HepG2 (cell line): ENCODE results near the gene GJA5. TPM values are rescaled to one million over a fixed set of nuclear protein-coding genes. Genes with fewer than 3 reads are reported as not detected.

Experiments used
- ATAC-seq: fragments of 200-7000 bp; cut with Tn5 transposase; 3 replicates; pipeline ENCODE4 v1.9.1; 2020; ENCODE audit warnings: mild to moderate bottlenecking, moderate library complexity
- BruUV-seq: library from RNA; stranded (reverse); fragments of 400-500 nt; replicated peaks from 2 replicates; lab custom pipeline; 2021; lab: Mats Ljungman, UMichigan
- CTCF ChIA-PET: fragments of 300-600 bp; formaldehyde crosslinking; extraction: SDS; loops from one replicate; lab custom pipeline; 2021; ENCODE audit warnings: low total read pairs, inconsistent platforms, low intra/inter-chr PET ratio; lab: Yijun Ruan, JAX
- POLR2A ChIA-PET: fragments of 350-600 bp; sonication (Branson Sonifier 250); formaldehyde crosslinking; loops from one replicate; lab custom pipeline; 2020; ENCODE audit warnings: antibody characterized with exemption, inconsistent platforms; lab: Yijun Ruan, JAX
- DNase-seq: peaks from one replicate; pipeline ENCODE4 v3.0.0-alpha.2; 2015; ENCODE audit warnings: low spot score
- FAIRE-seq: peaks from 3 replicates; lab custom pipeline; 2011; peaks lifted over from hg19 to GRCh38; lab: Jason Lieb, UNC
- H2AFZ ChIP-seq: one replicate; pipeline ENCODE4 v1.6.1; 2011; ENCODE audit warnings: low read length, inconsistent platforms
- H3K27ac ChIP-seq: fragments of 300-600 bp; 3 replicates; pipeline ENCODE4 v1.8.0; 2011; ENCODE audit warnings: mixed run types, mild to moderate bottlenecking, mixed read lengths, low read length, inconsistent platforms; ENCODE audit not compliant: insufficient read depth; ENCODE audit errors: extremely low read length
- H3K27me3 ChIP-seq, 2 experiments: fragments of 200-600 bp in 1 of 2; 2 replicates in 1 of 2; 3 replicates in 1 of 2; pipeline versions ENCODE4 v1.6.0 to v1.8.0; 2011; ENCODE audit warnings: low read length in 2 of 2, mild to moderate bottlenecking in 2 of 2, moderate library complexity in 2 of 2, inconsistent platforms in 1 of 2; ENCODE audit not compliant: insufficient read depth in 2 of 2, control insufficient read depth in 1 of 2
- H3K36me3 ChIP-seq, 2 experiments: fragments of 200-600 bp in 1 of 2; replicated peaks in 1 of 2; 2 replicates in 1 of 2; 3 replicates in 1 of 2; pipeline versions ENCODE4 v1.5.1 to v1.8.0; 2011; ENCODE audit warnings: low read length in 2 of 2, inconsistent platforms in 1 of 2; ENCODE audit not compliant: insufficient read depth in 2 of 2, control insufficient read depth in 1 of 2
- H3K4me1 ChIP-seq: 2 replicates; pipeline ENCODE4 v1.5.1; 2012; ENCODE audit warnings: low read length, inconsistent platforms; ENCODE audit not compliant: insufficient read depth
- H3K4me2 ChIP-seq: 2 replicates; pipeline ENCODE4 v1.6.0; 2011; ENCODE audit warnings: low read depth, low read length, inconsistent platforms
- H3K4me3 ChIP-seq, 3 experiments: fragments of 200-600 bp in 1 of 3; sonication (generic), shearing (Covaris generic) in 1 of 3; replicated peaks in 1 of 3; 2 replicates each; pipeline ENCODE4 v1.5.1; 2011 to 2016; ENCODE audit warnings: low read length in 3 of 3, inconsistent platforms in 2 of 3, low read depth in 2 of 3, mild to moderate bottlenecking in 2 of 3, control low read depth in 1 of 3, mixed read lengths in 1 of 3; ENCODE audit not compliant: insufficient read depth in 1 of 3
- H3K79me2 ChIP-seq: one replicate; pipeline ENCODE4 v1.6.1; 2011; ENCODE audit warnings: low read length, inconsistent platforms; ENCODE audit not compliant: insufficient read depth
- H3K9ac ChIP-seq: 2 replicates; pipeline ENCODE4 v1.6.0; 2011; ENCODE audit warnings: mild to moderate bottlenecking, low read depth, low read length, inconsistent platforms; ENCODE audit not compliant: insufficient read depth
- H3K9me3 ChIP-seq: 2 replicates; pipeline ENCODE4 v1.5.1; 2012; ENCODE audit warnings: mild to moderate bottlenecking, low read length
- H4K20me1 ChIP-seq: 2 replicates; pipeline ENCODE4 v1.6.0; 2011; ENCODE audit warnings: inconsistent platforms, mild to moderate bottlenecking, low read length, moderate library complexity; ENCODE audit not compliant: insufficient read depth
- MYC ChIP-seq: sonication (generic); formaldehyde crosslinking; IDR thresholded peaks from 2 replicates; pipeline ENCODE4 v1.9.0; 2021; ENCODE audit warnings: missing genetic modification reagents, borderline replicate concordance
- NFIC ChIP-seq: IDR thresholded peaks from 2 replicates; pipeline ENCODE4 v1.6.1; 2012; ENCODE audit warnings: mild to moderate bottlenecking, low read length, inconsistent platforms
- RAD51 ChIP-seq: fragments of 450-650 bp; IDR thresholded peaks from 2 replicates; pipeline ENCODE4 v1.6.1; 2016; ENCODE audit warnings: borderline replicate concordance
- TBX2 ChIP-seq: sonication (generic); formaldehyde crosslinking; IDR thresholded peaks from 2 replicates; pipeline ENCODE4 v1.5.0; 2020; ENCODE audit warnings: missing genetic modification reagents, mild to moderate bottlenecking, borderline replicate concordance
- ZBTB25 ChIP-seq: IDR thresholded peaks from 2 replicates; pipeline ENCODE4 v1.6.1; 2018; ENCODE audit warnings: missing genetic modification reagents
- ZC3H4 ChIP-seq: sonication (generic); formaldehyde crosslinking; IDR thresholded peaks from 2 replicates; pipeline ENCODE4 v1.4.0; 2020; ENCODE audit warnings: missing genetic modification reagents, borderline replicate concordance
- ZNF143 ChIP-seq: sonication (generic); formaldehyde crosslinking; IDR thresholded peaks from 2 replicates; pipeline ENCODE4 v1.4.0; 2020; ENCODE audit warnings: missing genetic modification reagents
- ZNF615 ChIP-seq: sonication (generic); formaldehyde crosslinking; IDR thresholded peaks from 2 replicates; pipeline ENCODE4 v1.5.0; 2020; ENCODE audit warnings: mild to moderate bottlenecking, missing genetic modification reagents, borderline replicate concordance
- ZNF619 ChIP-seq: sonication (generic); formaldehyde crosslinking; IDR thresholded peaks from 2 replicates; pipeline ENCODE4 v1.4.0; 2020; ENCODE audit warnings: mild to moderate bottlenecking, missing genetic modification reagents
- ZNF704 ChIP-seq: sonication (generic); formaldehyde crosslinking; IDR thresholded peaks from 2 replicates; pipeline ENCODE4 v1.8.1; 2023; ENCODE audit warnings: mild to moderate bottlenecking, inconsistent platforms, moderate library complexity, missing genetic modification reagents, borderline replicate concordance
- WGBS: methylation state at CpG from one replicate; pipeline ENCODE4 v1.1.6; 2017; ENCODE audit warnings: low lambda C conversion rate; 5-methylcytosine and 5-hydroxymethylcytosine counted together
- in situ Hi-C: cut with HindIII; loops from 2 replicates; pipeline ENCODE4 v1.10.0; 2017; ENCODE audit warnings: low pct_unique_long_range_greater_than_20kb; ENCODE audit not compliant: extremely low pct_ligation_motif_present
- intact Hi-C: fragments of 100-400 bp; cut with micrococcal nuclease; formaldehyde crosslinking; loops from one replicate; pipeline ENCODE4 v1.10.0; 2022; ENCODE audit not compliant: unreplicated experiment
- polyA plus RNA-seq, 8 experiments: library from polyadenylated mRNA; depleted of rRNA in 3 of 8; stranded (reverse) in 7 of 8; unstranded in 1 of 8; fragments of >200 nt; fragmentation: Illumina TruSeq in 4 of 8; extraction: Trizol in 4 of 8; gene quantifications; 2 replicates each; pipeline versions ENCODE4 v1.2.1 to v1.2.3, GENCODE V29; 2011 to 2016; ENCODE audit warnings: low read depth in 4 of 8, missing spikeins in 1 of 8, mixed read lengths in 1 of 8; ENCODE audit not compliant: insufficient read depth in 1 of 8
- total RNA-seq, 5 experiments: library from RNA; depleted of rRNA; stranded (reverse); fragments of >200 nt; fragmentation: Illumina TruSeq; extraction: Trizol; gene quantifications; 2 replicates each; pipeline ENCODE4 v1.2.3, GENCODE V29; 2016; ENCODE audit warnings: low read depth in 1 of 5

GJA5 gene
- total and polyA plus RNA-seq, 2 of the 13 experiments (the other 11 are each of a cell fraction or from before 2014, with no cell fraction given): not detected

- in situ Hi-C loops: no loop called here
- Histone ChIP-seq H4K20me1 (no peaks in the 10 kb centered on the region), H3K4me3 (no peak overlapping the region), H3K79me2 (no peaks in the 10 kb centered on the region), H3K27me3 (peaks cover 0 to 5% of the 10 kb centered on the region in 2 experiments; a peak in 1 of 5 replicates), H3K36me3 (no peaks in the 10 kb centered on the region), H3K27ac (no peak overlapping the region), H3K4me1 (no peaks in the 10 kb centered on the region), H2AFZ (no peak overlapping the region), H3K9me3 (no peaks in the 10 kb centered on the region), H3K4me2 (no peak overlapping the region), H3K9ac (no peak overlapping the region)
- DNase-seq (no peak), ATAC-seq (no peak), FAIRE-seq (no peak)
- POLR2A ChIA-PET: no interaction called here
- CTCF ChIA-PET: no interaction called here
- BruUV-seq: no TSS peak
- TF ChIP-seq ZNF619 (no peak), MYC (CRISPR knock-in tag) (no peak), ZNF143 (CRISPR knock-in tag) (no peak), ZC3H4 (CRISPR knock-in tag) (no peak)
- intact Hi-C loops: no loop called here
- WGBS: 0% methylated on average over 2 of the region's 3 CpGs
Observed at GRCh38 chr1:147798731-147799130, 38.3 kb upstream of the GJA5 start.

GRCh38 chr1:147794570-147794969 is 34.2 kb upstream of the GJA5 start:
- Histone ChIP-seq H3K4me3 (no peak overlapping the region), H2AFZ (no peak overlapping the region), H3K27me3 (peaks cover 0 to 11% of the 10 kb centered on the region in 2 experiments; a peak in 2 of 5 replicates), H3K4me2 (no peak overlapping the region), H3K36me3 (no peaks in the 10 kb centered on the region), H4K20me1 (no peaks in the 10 kb centered on the region), H3K9me3 (no peaks in the 10 kb centered on the region), H3K4me1 (no peaks in the 10 kb centered on the region), H3K27ac (no peak overlapping the region), H3K79me2 (no peaks in the 10 kb centered on the region), H3K9ac (no peak overlapping the region)
- no peak for FAIRE-seq
- POLR2A ChIA-PET: no interaction called here
- CTCF ChIA-PET: no interaction called here
- no peak for TF ChIP-seq ZBTB25
- no peak for TF ChIP-seq ZNF615 (CRISPR knock-in tag)
- TF ChIP-seq NFIC: no peak
- TF ChIP-seq TBX2: no peak
- TF ChIP-seq ZNF704 (CRISPR knock-in tag): no peak
- TF ChIP-seq RAD51: no peak
- 40% methylated on average over 9 of the region's 10 CpGs for WGBS
- no peak for ATAC-seq
- DNase-seq: no peak
- in situ Hi-C loops (no loop called here), intact Hi-C loops (no loop called here)
- no TSS peak for BruUV-seq
